GM12878 (cell line): ENCODE results near the gene DVL2. TPM values are rescaled to one million over a fixed set of nuclear protein-coding genes. Genes with fewer than 3 reads are reported as not detected.

Experiments
- ATAC-seq: fragments of 200-7000 bp; cut with Tn5 transposase; 3 replicates; pipeline ENCODE4 v1.9.1; 2020; ENCODE audit warnings: mild to moderate bottlenecking, moderate library complexity
- BruUV-seq: library from RNA; stranded (reverse); fragments of 400-500 nt; replicated peaks from 2 replicates; lab custom pipeline; 2021; lab: Mats Ljungman, UMichigan
- CTCF ChIA-PET: fragments of 300-600 bp; sonication (Branson Sonifier 250); formaldehyde crosslinking; extraction: SDS; loops from one replicate; lab custom pipeline; 2021; ENCODE audit warnings: inconsistent platforms; lab: Yijun Ruan, JAX
- POLR2A ChIA-PET: fragments of 350-600 bp; formaldehyde crosslinking; extraction: SDS; loops from one replicate; lab custom pipeline; 2021; ENCODE audit warnings: inconsistent platforms; lab: Charles Lee
- RAD21 ChIA-PET: fragments of 300-600 bp; sonication (Branson Sonifier 250); formaldehyde crosslinking; loops from one replicate; lab custom pipeline; 2023; ENCODE audit warnings: antibody characterized with exemption; ENCODE audit not compliant: unreplicated experiment; lab: Charles Lee
- SMC1A ChIA-PET: fragments of 300-600 bp; sonication (Branson Sonifier 250); formaldehyde crosslinking; loops from one replicate; lab custom pipeline; 2023; ENCODE audit not compliant: unreplicated experiment, uncharacterized antibody; lab: Charles Lee
- DNase-seq: peaks from one replicate; pipeline ENCODE4 v3.0.0-alpha.2; 2011; ENCODE audit warnings: low read depth, low spot score
- FAIRE-seq: peaks from 3 replicates; lab custom pipeline; 2011; peaks lifted over from hg19 to GRCh38; lab: Jason Lieb, UNC
- H2AFZ ChIP-seq: 2 replicates; pipeline ENCODE4 v1.6.0; 2011; ENCODE audit warnings: low read depth, low read length, control low read depth; ENCODE audit not compliant: control insufficient read depth
- H3K27ac ChIP-seq: 2 replicates; pipeline ENCODE4 v1.5.1; 2011; ENCODE audit warnings: control low read depth; ENCODE audit not compliant: control insufficient read depth, insufficient read depth
- H3K27me3 ChIP-seq, 2 experiments: replicated peaks in 1 of 2; 2 replicates each; pipeline versions ENCODE4 v1.6.0 to v1.6.1; 2011; ENCODE audit warnings: low read length in 1 of 2; ENCODE audit not compliant: control insufficient read depth in 2 of 2, insufficient read depth in 2 of 2
- H3K36me3 ChIP-seq, 2 experiments: 2 replicates each; pipeline ENCODE4 v1.5.1; 2011; ENCODE audit warnings: low read length in 1 of 2; ENCODE audit not compliant: control insufficient read depth in 2 of 2, insufficient read depth in 2 of 2
- H3K4me1 ChIP-seq: 2 replicates; pipeline ENCODE4 v1.6.1; 2011; ENCODE audit warnings: mild to moderate bottlenecking, low read length, moderate library complexity, mixed read lengths; ENCODE audit not compliant: control insufficient read depth, insufficient read depth
- H3K4me2 ChIP-seq: 2 replicates; pipeline ENCODE4 v1.6.0; 2011; ENCODE audit warnings: control low read depth; ENCODE audit not compliant: control insufficient read depth, insufficient read depth
- H3K4me3 ChIP-seq: fragments of 200-600 bp; sonication (generic); 2 replicates; pipeline ENCODE4 v1.5.1; 2016
- H3K79me2 ChIP-seq: 2 replicates; pipeline ENCODE4 v1.6.0; 2011; ENCODE audit warnings: low read length; ENCODE audit not compliant: control insufficient read depth, insufficient read depth
- H3K9ac ChIP-seq: 2 replicates; pipeline ENCODE4 v1.8.0; 2011; ENCODE audit warnings: low read length, control low read depth, mixed read lengths; ENCODE audit not compliant: control insufficient read depth, insufficient read depth
- H3K9me3 ChIP-seq: replicated peaks from 3 replicates; pipeline ENCODE4 v1.5.1; 2011; ENCODE audit warnings: mild to moderate bottlenecking, low read length; ENCODE audit not compliant: control insufficient read depth, insufficient read depth
- H4K20me1 ChIP-seq: 2 replicates; pipeline ENCODE4 v1.6.0; 2011; ENCODE audit not compliant: control insufficient read depth, insufficient read depth
- BHLHE40 ChIP-seq, 2 experiments: fragments of 450-650 bp in 1 of 2; IDR thresholded peaks; 2 replicates each; pipeline ENCODE4 v1.6.1; 2011 to 2017; ENCODE audit warnings: low read depth in 2 of 2, borderline replicate concordance in 1 of 2, improper control_type of control experiment in 1 of 2, low read length in 1 of 2, mild to moderate bottlenecking in 1 of 2
- CBX3 ChIP-seq: fragments of 200-600 bp; sonication (generic); IDR thresholded peaks from 2 replicates; pipeline ENCODE4 v1.6.1; 2016; ENCODE audit warnings: low read depth, borderline replicate concordance
- CTCF ChIP-seq, 3 experiments: IDR thresholded peaks in 2 of 3; conservative IDR thresholded peaks in 1 of 3; 2 replicates each; pipeline ENCODE4 v1.5.1; 2011; ENCODE audit warnings: low read depth in 3 of 3, low read length in 3 of 3, mild to moderate bottlenecking in 3 of 3, control low read depth in 2 of 3, moderate library complexity in 2 of 3, inconsistent platforms in 1 of 3, mixed read lengths in 1 of 3; ENCODE audit not compliant: control insufficient read depth in 2 of 3, insufficient read depth in 1 of 3; ENCODE audit errors: extremely low read depth in 1 of 3
- ESRRA ChIP-seq: IDR thresholded peaks from 2 replicates; pipeline ENCODE4 v1.6.1; 2012; ENCODE audit warnings: mild to moderate bottlenecking, low read length, improper control_type of control experiment
- HCFC1 ChIP-seq: fragments of 150-350 bp; IDR thresholded peaks from 2 replicates; pipeline ENCODE4 v1.6.1; 2014; ENCODE audit warnings: low read length
- HDAC6 ChIP-seq: fragments of 200-600 bp; sonication (generic); IDR thresholded peaks from one replicate; pipeline ENCODE4 v1.8.0; 2017; ENCODE audit warnings: antibody characterized with exemption; ENCODE audit not compliant: unreplicated experiment
- NFYB ChIP-seq: IDR thresholded peaks from 2 replicates; pipeline ENCODE4 v1.6.1; 2011; ENCODE audit warnings: low read depth, mild to moderate bottlenecking, low read length, improper control_type of control experiment, moderate library complexity; ENCODE audit not compliant: insufficient read depth
- RAD21 ChIP-seq: IDR thresholded peaks from 2 replicates; pipeline ENCODE4 v1.6.1; 2011; ENCODE audit warnings: mild to moderate bottlenecking, low read depth, low read length, moderate library complexity; ENCODE audit not compliant: insufficient read depth
- SIN3A ChIP-seq: IDR thresholded peaks from 2 replicates; pipeline ENCODE4 v1.6.1; 2012; ENCODE audit warnings: low read depth, low read length, improper control_type of control experiment
- TCF12 ChIP-seq: IDR thresholded peaks from 2 replicates; pipeline ENCODE4 v1.6.1; 2011; ENCODE audit warnings: low read depth, mild to moderate bottlenecking, low read length
- ZNF274 ChIP-seq: IDR thresholded peaks from one replicate; pipeline ENCODE4 v1.8.0; 2011; ENCODE audit not compliant: insufficient read length, insufficient read depth
- WGBS: methylation state at CpG from one replicate; pipeline ENCODE4 v1.1.6; 2016; ENCODE audit warnings: low lambda C conversion rate; ENCODE audit not compliant: insufficient replicate concordance, insufficient coverage; ENCODE audit errors: missing lambda C conversion rate; 5-methylcytosine and 5-hydroxymethylcytosine counted together
- in situ Hi-C: fragments of 300-500 bp; cut with MboI; formaldehyde crosslinking; loops from 9 replicates; pipeline ENCODE4 v1.14.3; 2018; ENCODE audit warnings: mixed read lengths
- intact Hi-C: fragments of 100-400 bp; cut with micrococcal nuclease; formaldehyde crosslinking; loops from one replicate; pipeline ENCODE4 v1.14.2; 2022; ENCODE audit not compliant: unreplicated experiment
- polyA plus RNA-seq, 11 experiments: library from polyadenylated mRNA; depleted of rRNA in 4 of 11; unstranded in 6 of 11; stranded (reverse) in 5 of 11; fragments of >200 nt; fragmentation: Nextera tagmentation in 4 of 11; fragmentation: Illumina TruSeq in 1 of 11; extraction: Ambion mirVana in 4 of 11; extraction: Trizol in 1 of 11; gene quantifications; 1 replicate in 1 of 11; 2 replicates in 10 of 11; pipeline versions ENCODE4 v1.2.1 to v1.2.3, GENCODE V29; 2011 to 2016; ENCODE audit warnings: inconsistent platforms in 2 of 11, missing spikeins in 2 of 11, low read depth in 1 of 11
- total RNA-seq, 4 experiments: library from RNA; depleted of rRNA in 3 of 4; stranded (reverse); fragments of >200 nt in 3 of 4; fragmentation: Illumina TruSeq in 1 of 4; extraction: Trizol in 1 of 4; gene quantifications; 2 replicates each; pipeline versions ENCODE4 v1.2.1 to v1.2.3, GENCODE V29; 2013 to 2021
- TF ChIP-seq, protein P1 (sequence below): fragments of 150-350 bp; IDR thresholded peaks from 2 replicates; pipeline ENCODE4 v1.6.1; 2014; ENCODE audit warnings: mild to moderate bottlenecking, low read depth, low read length
- TF ChIP-seq, protein P2 (sequence below): IDR thresholded peaks from 2 replicates; pipeline ENCODE4 v1.6.1; 2011; ENCODE audit warnings: low read depth, mild to moderate bottlenecking, low read length, moderate library complexity, borderline replicate concordance; ENCODE audit errors: extremely low read depth
- TF ChIP-seq, protein P3 (sequence below): fragments of 450-650 bp; IDR thresholded peaks from 2 replicates; pipeline ENCODE4 v1.6.1; 2017; ENCODE audit warnings: low read depth, mild to moderate bottlenecking, moderate library complexity
- TF ChIP-seq, protein P4 (sequence below): IDR thresholded peaks from 2 replicates; pipeline ENCODE4 v1.6.1; 2011; ENCODE audit warnings: borderline replicate concordance, low read depth, mild to moderate bottlenecking, moderate library complexity, low read length; ENCODE audit not compliant: insufficient read depth, poor library complexity, severe bottlenecking
- TF ChIP-seq, protein P5 (sequence below): IDR thresholded peaks from 2 replicates; pipeline ENCODE4 v1.6.1; 2011; ENCODE audit warnings: borderline replicate concordance, low read depth, mild to moderate bottlenecking, moderate library complexity, mixed read lengths, low read length; ENCODE audit not compliant: insufficient read depth; ENCODE audit errors: extremely low read length

DVL2 gene
- total and polyA plus RNA-seq, 10 of the 15 experiments (the other 5 are each of a cell fraction or from before 2014, with no cell fraction given): 0.97 to 44.8 (median 23.2) TPM

DNA sequence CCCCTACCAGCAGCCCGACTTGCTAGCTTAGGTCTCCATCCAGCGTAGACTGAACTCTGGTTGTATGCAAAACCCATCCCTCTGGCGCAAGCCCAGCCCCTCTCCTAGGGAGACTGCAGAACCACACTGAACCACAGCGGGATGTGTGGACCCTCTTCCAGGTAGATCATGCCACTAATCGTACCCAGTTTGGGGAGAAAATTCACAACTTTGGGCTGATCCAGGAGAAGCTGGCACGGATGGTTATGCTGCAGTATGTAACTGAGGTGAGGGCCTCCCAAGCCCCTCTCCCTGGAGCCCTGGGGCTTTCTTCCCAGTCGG lies 11.4 kb downstream of the DVL2 start:
- Histone ChIP-seq H3K4me2 (no peak overlapping the region), H3K79me2 (peaks cover 14% of the 10 kb centered on the region), H3K4me1 (peaks cover 7% of the 10 kb centered on the region), H3K9me3 (no peaks in the 10 kb centered on the region), H3K4me3 (no peak overlapping the region), H4K20me1 (no peaks in the 10 kb centered on the region), H3K9ac (no peak overlapping the region), H3K36me3 (peaks cover 16 to 25% of the 10 kb centered on the region in 2 experiments), H3K27ac (no peak overlapping the region), H3K27me3 (no peaks in the 10 kb centered on the region), H2AFZ (no peak overlapping the region)
- ChIA-PET RAD21 (no interaction called here), POLR2A (interaction anchor here (1.2 to 5.9 kb wide), 2 partner anchors 11 to 18 kb away, joined by 3 to 60 read pairs; partner anchors contain the start of gene DVL2), SMC1A (no interaction called here), CTCF (no interaction called here)
- WGBS: 84% methylated on average over 7 of the region's 7 CpGs
- no peak for FAIRE-seq
- in situ Hi-C loops: no loop called here
- intact Hi-C loops: no loop called here
- ATAC-seq: no peak
- BruUV-seq: no TSS peak
- no peak for DNase-seq
- TF ChIP-seq RAD21 (no peak), CTCF (IDR thresholded peaks at IDR 0.05 in 2 of 3, conservative IDR thresholded peaks at IDR 0.05 in 1 of 3; ENCODE audit: control insufficient read depth in 2 of 3, extremely low read depth in 1 of 3, insufficient read depth in 1 of 3, low read depth in 3 of 3, low read length in 3 of 3) (no peak), NFYB (no peak), BHLHE40 (IDR thresholded peaks at IDR 0.05; ENCODE audit: borderline replicate concordance in 1 of 2, low read depth in 2 of 2, low read length in 1 of 2) (no peak), HCFC1 (no peak), ZNF274 (no peak), SIN3A (no peak), ESRRA (no peak), TCF12 (no peak), CBX3 (no peak), HDAC6 (no peak)
- TF ChIP-seq, protein P1, sequence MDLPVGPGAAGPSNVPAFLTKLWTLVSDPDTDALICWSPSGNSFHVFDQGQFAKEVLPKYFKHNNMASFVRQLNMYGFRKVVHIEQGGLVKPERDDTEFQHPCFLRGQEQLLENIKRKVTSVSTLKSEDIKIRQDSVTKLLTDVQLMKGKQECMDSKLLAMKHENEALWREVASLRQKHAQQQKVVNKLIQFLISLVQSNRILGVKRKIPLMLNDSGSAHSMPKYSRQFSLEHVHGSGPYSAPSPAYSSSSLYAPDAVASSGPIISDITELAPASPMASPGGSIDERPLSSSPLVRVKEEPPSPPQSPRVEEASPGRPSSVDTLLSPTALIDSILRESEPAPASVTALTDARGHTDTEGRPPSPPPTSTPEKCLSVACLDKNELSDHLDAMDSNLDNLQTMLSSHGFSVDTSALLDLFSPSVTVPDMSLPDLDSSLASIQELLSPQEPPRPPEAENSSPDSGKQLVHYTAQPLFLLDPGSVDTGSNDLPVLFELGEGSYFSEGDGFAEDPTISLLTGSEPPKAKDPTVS: no peak
- TF ChIP-seq, protein P2, sequence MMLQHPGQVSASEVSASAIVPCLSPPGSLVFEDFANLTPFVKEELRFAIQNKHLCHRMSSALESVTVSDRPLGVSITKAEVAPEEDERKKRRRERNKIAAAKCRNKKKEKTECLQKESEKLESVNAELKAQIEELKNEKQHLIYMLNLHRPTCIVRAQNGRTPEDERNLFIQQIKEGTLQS: no peak
- TF ChIP-seq, protein P3, sequence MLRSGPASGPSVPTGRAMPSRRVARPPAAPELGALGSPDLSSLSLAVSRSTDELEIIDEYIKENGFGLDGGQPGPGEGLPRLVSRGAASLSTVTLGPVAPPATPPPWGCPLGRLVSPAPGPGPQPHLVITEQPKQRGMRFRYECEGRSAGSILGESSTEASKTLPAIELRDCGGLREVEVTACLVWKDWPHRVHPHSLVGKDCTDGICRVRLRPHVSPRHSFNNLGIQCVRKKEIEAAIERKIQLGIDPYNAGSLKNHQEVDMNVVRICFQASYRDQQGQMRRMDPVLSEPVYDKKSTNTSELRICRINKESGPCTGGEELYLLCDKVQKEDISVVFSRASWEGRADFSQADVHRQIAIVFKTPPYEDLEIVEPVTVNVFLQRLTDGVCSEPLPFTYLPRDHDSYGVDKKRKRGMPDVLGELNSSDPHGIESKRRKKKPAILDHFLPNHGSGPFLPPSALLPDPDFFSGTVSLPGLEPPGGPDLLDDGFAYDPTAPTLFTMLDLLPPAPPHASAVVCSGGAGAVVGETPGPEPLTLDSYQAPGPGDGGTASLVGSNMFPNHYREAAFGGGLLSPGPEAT: no peak
- TF ChIP-seq, protein P4, sequence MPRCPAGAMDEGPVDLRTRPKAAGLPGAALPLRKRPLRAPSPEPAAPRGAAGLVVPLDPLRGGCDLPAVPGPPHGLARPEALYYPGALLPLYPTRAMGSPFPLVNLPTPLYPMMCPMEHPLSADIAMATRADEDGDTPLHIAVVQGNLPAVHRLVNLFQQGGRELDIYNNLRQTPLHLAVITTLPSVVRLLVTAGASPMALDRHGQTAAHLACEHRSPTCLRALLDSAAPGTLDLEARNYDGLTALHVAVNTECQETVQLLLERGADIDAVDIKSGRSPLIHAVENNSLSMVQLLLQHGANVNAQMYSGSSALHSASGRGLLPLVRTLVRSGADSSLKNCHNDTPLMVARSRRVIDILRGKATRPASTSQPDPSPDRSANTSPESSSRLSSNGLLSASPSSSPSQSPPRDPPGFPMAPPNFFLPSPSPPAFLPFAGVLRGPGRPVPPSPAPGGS: no peak
- TF ChIP-seq, protein P5, sequence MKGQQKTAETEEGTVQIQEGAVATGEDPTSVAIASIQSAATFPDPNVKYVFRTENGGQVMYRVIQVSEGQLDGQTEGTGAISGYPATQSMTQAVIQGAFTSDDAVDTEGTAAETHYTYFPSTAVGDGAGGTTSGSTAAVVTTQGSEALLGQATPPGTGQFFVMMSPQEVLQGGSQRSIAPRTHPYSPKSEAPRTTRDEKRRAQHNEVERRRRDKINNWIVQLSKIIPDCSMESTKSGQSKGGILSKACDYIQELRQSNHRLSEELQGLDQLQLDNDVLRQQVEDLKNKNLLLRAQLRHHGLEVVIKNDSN: no peak
